Right ventricle myocardium inferior (tissue), 1 donor: ENCODE measurements around the gene C4BPA. TPM values are rescaled to one million over a fixed set of nuclear protein-coding genes. Genes with fewer than 3 reads are reported as not detected.

Source experiments
- ATAC-seq: fragments of 200-7000 bp; cut with Tn5 transposase; one replicate; pipeline ENCODE4 v1.9.1; 2020; ENCODE audit warnings: mild to moderate bottlenecking, moderate library complexity
- DNase-seq: peaks from one replicate; pipeline ENCODE4 v3.0.0; 2021; ENCODE audit errors: missing footprints
- intact Hi-C: fragments of 100-400 bp; cut with DNase I; formaldehyde crosslinking; loops from one replicate; pipeline ENCODE4 v1.11.0; 2022
- total RNA-seq: library from RNA; stranded (reverse); fragmentation: NEBNext Ultra II Directional; extraction: Animal tissue kit (Norgen Biotek cat#: 25700); gene quantifications from one replicate; pipeline ENCODE4 v1.2.1, GENCODE V29; 2021
- donor health status: DM: no; HTN: yes; CAD: no; lungs with severe emphysema.

C4BPA gene
- total RNA-seq, 1 donor from 2014 or later = not detected

GRCh38 chr1:207155028-207155427, 51.0 kb downstream of the C4BPA start:
- intact Hi-C loops = no loop called here
- DNase-seq = no peak
- no peak for ATAC-seq

- DNase-seq (no peak), ATAC-seq (no peak)
- intact Hi-C loops = no loop called here
Measured at GRCh38 chr1:207156095-207156494, 52.1 kb downstream of the C4BPA start.

GRCh38 chr1:207156826-207157225, 52.8 kb downstream of the C4BPA start:
- no peak for ATAC-seq
- intact Hi-C loops = no loop called here
- no peak for DNase-seq

- DNase-seq (no peak), ATAC-seq (no peak)
- intact Hi-C loops = no loop called here
Measured at GRCh38 chr1:207164086-207164485, 60.1 kb downstream of the C4BPA start.

GRCh38 chr1:207172321-207172720, 68.3 kb downstream of the C4BPA start:
- DNase-seq (no peak), ATAC-seq (no peak)
- intact Hi-C loops = no loop called here

GRCh38 chr1:207172885-207173284, 68.9 kb downstream of the C4BPA start:
- intact Hi-C loops = no loop called here
- no peak for ATAC-seq
- no peak for DNase-seq

- intact Hi-C loops = no loop called here
- DNase-seq (no peak), ATAC-seq (no peak)
Measured at GRCh38 chr1:207173396-207173795, 69.4 kb downstream of the C4BPA start.

- DNase-seq = no peak
- intact Hi-C loops = no loop called here
- ATAC-seq = no peak
Measured at GRCh38 chr1:207174913-207175312, 70.9 kb downstream of the C4BPA start.

- no peak for ATAC-seq
- no peak for DNase-seq
- intact Hi-C loops = no loop called here
Measured at GRCh38 chr1:207179036-207179435, 75.0 kb downstream of the C4BPA start.

- DNase-seq (no peak), ATAC-seq (no peak)
- intact Hi-C loops = loop anchor here (5.0 kb wide), 1 partner anchor 220 kb away; no protein-coding TSS in a partner anchor
Measured at GRCh38 chr1:207181847-207182246, 77.8 kb downstream of the C4BPA start.

- ATAC-seq = no peak
- DNase-seq = no peak
- intact Hi-C loops = no loop called here
Measured at GRCh38 chr1:207186503-207186902, 82.5 kb downstream of the C4BPA start.

- DNase-seq (no peak), ATAC-seq (no peak)
- intact Hi-C loops = no loop called here
Measured at GRCh38 chr1:207188901-207189300, 84.9 kb downstream of the C4BPA start.

- intact Hi-C loops = no loop called here
- DNase-seq (no peak), ATAC-seq (no peak)
Measured at GRCh38 chr1:207191061-207191460, 87.0 kb downstream of the C4BPA start.

GRCh38 chr1:207191776-207192175, 87.7 kb downstream of the C4BPA start:
- DNase-seq = no peak
- ATAC-seq = no peak
- intact Hi-C loops = no loop called here

GRCh38 chr1:207194197-207194596, 90.2 kb downstream of the C4BPA start:
- DNase-seq (no peak), ATAC-seq (no peak)
- intact Hi-C loops = no loop called here

Other genes starting within 250 kb of the C4BPA start
- gene IL20, start 238.6 kb upstream of the C4BPA start, total RNA-seq = not detected
- not detected for gene IL24, start 206.8 kb upstream of the C4BPA start, total RNA-seq
- gene FCMR, start 182.3 kb upstream of the C4BPA start, total RNA-seq = 6.3 TPM
- not detected for gene PIGR, start 157.8 kb upstream of the C4BPA start, total RNA-seq
- not detected for gene FCAMR, start 133.8 kb upstream of the C4BPA start, total RNA-seq
- gene C1orf116, start 71.5 kb upstream of the C4BPA start, total RNA-seq = 1.2 TPM
- gene YOD1, start 53.0 kb upstream of the C4BPA start, total RNA-seq = 5.2 TPM
- 68.2 TPM for gene PFKFB2, start 51.0 kb upstream of the C4BPA start, total RNA-seq
- gene C4BPB, start 15.4 kb upstream of the C4BPA start, total RNA-seq = not detected
- 68.9 TPM for gene CD55, start 217.4 kb downstream of the C4BPA start, total RNA-seq